OCI-LY3 (cell line): Measurements from ENCODE around the gene YAF2.

Experiments used
- H2AFZ ChIP-seq: fragments of 200-600, 300-600 bp; shearing (Covaris generic); 2 replicates; pipeline ENCODE4 v1.6.0; 2014; ENCODE audit warnings: antibody characterized with exemption, low read depth, low read length
- H3K27ac ChIP-seq: fragments of 200-600, 300-600 bp; sonication (generic); 2 replicates; pipeline ENCODE4 v1.5.1; 2014; ENCODE audit warnings: mild to moderate bottlenecking, low read length, moderate library complexity, mixed read lengths
- H3K27me3 ChIP-seq: fragments of 200-600, 300-600 bp; sonication (generic); 2 replicates; pipeline ENCODE4 v1.6.1; 2014; ENCODE audit warnings: low read depth, low read length, mixed read lengths
- H3K36me3 ChIP-seq: fragments of 200-600, 300-600 bp; sonication (generic); replicated peaks from 2 replicates; pipeline ENCODE3; 2014; ENCODE audit warnings: low read depth, low read length, mixed read lengths
- H3K4me1 ChIP-seq: fragments of 300-600, 200-600 bp; sonication (generic); 2 replicates; pipeline ENCODE4 v1.6.1; 2014; ENCODE audit warnings: low read length, mixed read lengths
- H3K4me2 ChIP-seq: fragments of 200-600, 300-600 bp; sonication (generic); 2 replicates; pipeline ENCODE4 v1.6.1; 2014; ENCODE audit warnings: low read length, mixed read lengths
- H3K4me3 ChIP-seq: fragments of 300-600, 200-600 bp; sonication (generic); 2 replicates; pipeline ENCODE4 v1.5.1; 2014; ENCODE audit warnings: antibody characterized with exemption, mild to moderate bottlenecking, low read length, moderate library complexity
- H3K79me2 ChIP-seq: fragments of 300-600, 200-600 bp; shearing (Covaris generic); 2 replicates; pipeline ENCODE4 v1.6.1; 2014; ENCODE audit warnings: mild to moderate bottlenecking, low read length, mixed read lengths
- H3K9ac ChIP-seq: fragments of 300-600, 200-600 bp; shearing (Covaris generic); 2 replicates; pipeline ENCODE4 v1.6.0; 2014; ENCODE audit warnings: mild to moderate bottlenecking, low read length, moderate library complexity
- H3K9me3 ChIP-seq: fragments of 200-600, 300-600 bp; shearing (Covaris generic); 2 replicates; pipeline ENCODE4 v1.6.1; 2014; ENCODE audit warnings: low read length, mixed read lengths; ENCODE audit not compliant: insufficient read depth
- H4K20me1 ChIP-seq: fragments of 200-600, 300-600 bp; sonication (generic); 2 replicates; pipeline ENCODE4 v1.6.1; 2016; ENCODE audit warnings: low read length, mixed read lengths; ENCODE audit not compliant: insufficient read depth
- EZH2phosphoT487 ChIP-seq: fragments of 200-600 bp; shearing (Covaris generic); IDR thresholded peaks from 2 replicates; pipeline ENCODE4 v1.6.1; 2018; ENCODE audit warnings: antibody characterized with exemption, mixed run types, low read depth
- TF ChIP-seq, protein P1 (sequence below): fragments of 200-600, 300-600 bp; sonication (generic); IDR thresholded peaks from 2 replicates; pipeline ENCODE4 v1.5.1; 2014; ENCODE audit warnings: antibody characterized with exemption, low read length, low read depth

YAF2 gene

GRCh38 chr12:42273706-42274105 is 35.7 kb upstream of the YAF2 start:
- H3K4me2 ChIP-seq: no peak overlapping the region
- H3K79me2 ChIP-seq: no peaks in the 10 kb centered on the region
- H3K9me3 ChIP-seq: no peaks in the 10 kb centered on the region
- H3K9ac ChIP-seq: no peak overlapping the region
- H3K4me1 ChIP-seq: no peaks in the 10 kb centered on the region
- no peak overlapping the region for H3K27ac ChIP-seq
- H3K4me3 ChIP-seq: no peak overlapping the region
- TF ChIP-seq, protein P1, sequence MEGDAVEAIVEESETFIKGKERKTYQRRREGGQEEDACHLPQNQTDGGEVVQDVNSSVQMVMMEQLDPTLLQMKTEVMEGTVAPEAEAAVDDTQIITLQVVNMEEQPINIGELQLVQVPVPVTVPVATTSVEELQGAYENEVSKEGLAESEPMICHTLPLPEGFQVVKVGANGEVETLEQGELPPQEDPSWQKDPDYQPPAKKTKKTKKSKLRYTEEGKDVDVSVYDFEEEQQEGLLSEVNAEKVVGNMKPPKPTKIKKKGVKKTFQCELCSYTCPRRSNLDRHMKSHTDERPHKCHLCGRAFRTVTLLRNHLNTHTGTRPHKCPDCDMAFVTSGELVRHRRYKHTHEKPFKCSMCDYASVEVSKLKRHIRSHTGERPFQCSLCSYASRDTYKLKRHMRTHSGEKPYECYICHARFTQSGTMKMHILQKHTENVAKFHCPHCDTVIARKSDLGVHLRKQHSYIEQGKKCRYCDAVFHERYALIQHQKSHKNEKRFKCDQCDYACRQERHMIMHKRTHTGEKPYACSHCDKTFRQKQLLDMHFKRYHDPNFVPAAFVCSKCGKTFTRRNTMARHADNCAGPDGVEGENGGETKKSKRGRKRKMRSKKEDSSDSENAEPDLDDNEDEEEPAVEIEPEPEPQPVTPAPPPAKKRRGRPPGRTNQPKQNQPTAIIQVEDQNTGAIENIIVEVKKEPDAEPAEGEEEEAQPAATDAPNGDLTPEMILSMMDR: no peak
- TF ChIP-seq EZH2phosphoT487: no peak
- no peaks in the 10 kb centered on the region for H3K36me3 ChIP-seq
- H2AFZ ChIP-seq: no peak overlapping the region
- H4K20me1 ChIP-seq: no peaks in the 10 kb centered on the region
- peaks cover 3% of the 10 kb centered on the region; the same call in 1 of the 2 replicates for H3K27me3 ChIP-seq

DNA sequence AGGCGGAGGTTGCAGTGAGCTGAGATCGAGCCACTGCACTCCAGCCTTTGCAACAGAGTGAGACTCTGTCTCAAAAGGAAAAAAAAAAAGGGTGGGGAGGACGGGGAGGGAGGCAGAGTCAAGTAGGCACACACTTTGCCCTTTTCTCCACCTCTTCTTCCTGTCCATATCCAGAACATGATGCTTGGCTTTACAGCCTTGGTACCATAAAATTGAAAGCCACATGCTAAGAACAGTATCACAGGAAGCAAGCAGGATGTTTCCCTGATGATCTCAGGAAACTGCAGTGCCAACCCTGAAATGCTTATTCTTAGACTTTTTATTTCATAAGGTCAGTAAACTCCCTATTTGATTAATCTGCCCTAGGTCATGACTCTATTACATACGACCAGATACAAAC is 32.5 kb upstream of the YAF2 start:
- Histone ChIP-seq H4K20me1 (no peaks in the 10 kb centered on the region), H3K36me3 (no peaks in the 10 kb centered on the region), H3K9me3 (no peaks in the 10 kb centered on the region), H3K4me2 (no peak overlapping the region), H2AFZ (no peak overlapping the region), H3K4me1 (no peaks in the 10 kb centered on the region), H3K27me3 (no peaks in the 10 kb centered on the region), H3K79me2 (no peaks in the 10 kb centered on the region), H3K4me3 (no peak overlapping the region), H3K9ac (no peak overlapping the region), H3K27ac (no peak overlapping the region)
- TF ChIP-seq EZH2phosphoT487: no peak
- TF ChIP-seq, protein P1: no peak

DNA sequence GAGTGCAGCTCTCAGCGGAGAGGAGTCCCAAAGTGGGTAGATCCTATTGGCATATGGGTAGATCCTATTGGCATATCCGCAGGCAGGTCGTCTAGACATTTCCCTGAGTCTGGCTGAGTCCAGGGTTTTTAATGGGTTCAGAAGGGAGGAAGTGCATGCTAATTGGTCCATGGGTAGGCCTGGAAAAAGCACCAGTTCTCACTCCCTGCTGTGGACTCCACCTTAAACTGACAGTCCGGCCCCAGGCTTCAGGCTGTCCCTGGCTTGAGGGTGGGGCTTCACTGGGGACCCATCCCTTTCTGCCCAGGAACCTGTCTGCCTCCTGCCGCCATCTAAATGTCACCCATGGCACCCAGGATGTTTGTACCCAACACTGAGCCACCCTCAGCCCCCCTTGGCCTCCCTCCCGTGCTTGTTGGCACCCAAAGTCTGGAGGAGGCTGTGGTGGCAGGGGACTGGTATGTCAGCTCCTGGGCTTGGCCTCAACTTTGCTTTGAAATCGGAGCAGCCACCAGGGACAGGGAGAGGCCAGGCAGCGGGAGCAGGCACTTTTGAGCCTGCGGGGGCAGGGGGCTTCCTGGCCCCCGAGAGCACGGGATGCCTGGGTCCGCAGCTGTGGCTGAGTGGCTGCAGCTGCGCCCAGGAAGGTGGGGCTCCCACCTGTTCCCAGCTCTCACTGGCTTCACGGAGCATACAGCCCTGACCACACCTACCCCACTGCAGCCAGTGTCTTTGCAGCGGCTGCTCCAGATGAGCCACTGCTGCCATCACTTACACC is 29.6 kb upstream of the YAF2 start:
- Histone ChIP-seq H3K27ac (no peak overlapping the region), H3K4me1 (no peaks in the 10 kb centered on the region), H3K27me3 (no peaks in the 10 kb centered on the region), H3K4me2 (no peak overlapping the region), H2AFZ (no peak overlapping the region), H3K36me3 (no peaks in the 10 kb centered on the region), H4K20me1 (no peaks in the 10 kb centered on the region), H3K79me2 (no peaks in the 10 kb centered on the region), H3K9me3 (no peaks in the 10 kb centered on the region), H3K4me3 (no peak overlapping the region), H3K9ac (no peak overlapping the region)
- TF ChIP-seq, protein P1: no peak
- no peak for TF ChIP-seq EZH2phosphoT487

GRCh38 chr12:42266579-42267230 is 28.7 kb upstream of the YAF2 start:
- Histone ChIP-seq H3K79me2 (no peaks in the 10 kb centered on the region), H3K4me2 (no peak overlapping the region), H3K36me3 (no peaks in the 10 kb centered on the region), H3K4me3 (no peak overlapping the region), H3K9ac (no peak overlapping the region), H3K4me1 (peaks cover 7% of the 10 kb centered on the region), H3K9me3 (no peaks in the 10 kb centered on the region), H3K27me3 (no peaks in the 10 kb centered on the region), H3K27ac (no peak overlapping the region), H4K20me1 (no peaks in the 10 kb centered on the region), H2AFZ (no peak overlapping the region)
- TF ChIP-seq EZH2phosphoT487: no peak
- TF ChIP-seq, protein P1: no peak
